Caco-2 (cell line): ENCODE data around the gene NIP7. TPM values are rescaled to one million over a fixed set of nuclear protein-coding genes. Genes with fewer than 3 reads are reported as not detected.

Experiments
- BruUV-seq: library from RNA; stranded (reverse); fragments of 400-500 nt; replicated peaks from 2 replicates; lab custom pipeline; 2021; lab: Mats Ljungman, UMichigan
- CTCF ChIA-PET: fragments of 300-600 bp; sonication (Branson Sonifier 250); formaldehyde crosslinking; loops from one replicate; lab custom pipeline; 2022; ENCODE audit warnings: antibody characterized with exemption; lab: Charles Lee
- POLR2A ChIA-PET: fragments of 300-600 bp; sonication (Branson Sonifier 250); formaldehyde crosslinking; loops from one replicate; lab custom pipeline; 2022; ENCODE audit warnings: antibody characterized with exemption; lab: Charles Lee
- DNase-seq, 2 experiments: peaks; one replicate each; pipeline versions ENCODE4 v3.0.0 to v3.0.0-alpha.2; 2020 to 2022
- H3K27me3 ChIP-seq: replicated peaks from 2 replicates; pipeline ENCODE4 v1.6.0; 2011; ENCODE audit warnings: low read length; ENCODE audit not compliant: control insufficient read depth, insufficient read depth
- H3K36me3 ChIP-seq: 2 replicates; pipeline ENCODE4 v1.5.1; 2011; ENCODE audit warnings: low read length; ENCODE audit not compliant: control insufficient read depth, insufficient read depth
- H3K4me1 ChIP-seq: fragments of 250-450 bp; sonication (Bioruptor Pico); 2 replicates; pipeline ENCODE4 v1.5.1; 2020; ENCODE audit warnings: mild to moderate bottlenecking
- H3K4me3 ChIP-seq: 2 replicates; pipeline ENCODE4 v1.5.1; 2011; ENCODE audit warnings: low read depth, mild to moderate bottlenecking, control low read depth, low read length
- H3K9me3 ChIP-seq: fragments of 250-450 bp; sonication (Bioruptor Pico); 2 replicates; pipeline ENCODE4 v1.5.1; 2020; ENCODE audit warnings: mild to moderate bottlenecking, moderate library complexity
- H3K27ac Mint-ChIP-seq: one replicate; pipeline ENCODE4 v1.8.0; 2022; ENCODE audit warnings: mixed read lengths; ENCODE audit not compliant: unreplicated experiment
- H3K27me3 Mint-ChIP-seq: one replicate; pipeline ENCODE4 v1.8.0; 2022; ENCODE audit warnings: mixed read lengths; ENCODE audit not compliant: insufficient read depth, unreplicated experiment
- H3K36me3 Mint-ChIP-seq: one replicate; pipeline ENCODE4 v1.8.0; 2022; ENCODE audit warnings: mild to moderate bottlenecking, mixed read lengths; ENCODE audit not compliant: insufficient read depth, unreplicated experiment
- H3K4me1 Mint-ChIP-seq: one replicate; pipeline ENCODE4 v1.8.0; 2022; ENCODE audit warnings: low read depth, mixed read lengths; ENCODE audit not compliant: unreplicated experiment
- H3K4me3 Mint-ChIP-seq: one replicate; pipeline ENCODE4 v1.8.0; 2022; ENCODE audit warnings: mild to moderate bottlenecking, moderate library complexity, mixed read lengths; ENCODE audit not compliant: unreplicated experiment
- H3K9me3 Mint-ChIP-seq: one replicate; pipeline ENCODE4 v1.8.0; 2022; ENCODE audit warnings: mixed read lengths; ENCODE audit not compliant: unreplicated experiment
- CTCF ChIP-seq, 2 experiments: fragments of 200-600 bp in 1 of 2; IDR thresholded peaks; 1 replicate in 1 of 2; 2 replicates in 1 of 2; pipeline versions ENCODE4 v1.5.1 to v1.8.0; 2011 to 2022; ENCODE audit warnings: antibody characterized with exemption in 1 of 2, control low read depth in 1 of 2, inconsistent platforms in 1 of 2, low read depth in 1 of 2, low read length in 1 of 2, mild to moderate bottlenecking in 1 of 2, moderate library complexity in 1 of 2; ENCODE audit not compliant: insufficient read depth in 1 of 2, severe bottlenecking in 1 of 2, unreplicated experiment in 1 of 2
- intact Hi-C: fragments of 100-400 bp; cut with micrococcal nuclease; formaldehyde crosslinking; loops from one replicate; pipeline ENCODE4 v1.10.0; 2022; ENCODE audit not compliant: unreplicated experiment
- total RNA-seq: library from RNA; stranded (reverse); gene quantifications from 2 replicates; pipeline ENCODE4 v1.2.3, GENCODE V29; 2022

NIP7 gene
- total RNA-seq, 1 experiment from 2014 or later, result 65.6 TPM

GRCh38 chr16:69313469-69313868 is 26.1 kb upstream of the NIP7 start:
- intact Hi-C loops, result no loop called here
- POLR2A ChIA-PET, result no interaction called here
- no peaks in the 10 kb centered on the region for H3K27me3 Mint-ChIP-seq
- H3K4me1 Mint-ChIP-seq, result peaks cover 5% of the 10 kb centered on the region
- H3K27ac Mint-ChIP-seq, result no peak overlapping the region
- no TSS peak for BruUV-seq
- no peak for TF ChIP-seq CTCF (IDR thresholded peaks at IDR 0.05; ENCODE audit: insufficient read depth in 1 of 2, low read depth in 1 of 2, low read length in 1 of 2, severe bottlenecking in 1 of 2, unreplicated experiment in 1 of 2)
- H3K9me3 ChIP-seq, result no peaks in the 10 kb centered on the region
- no peaks in the 10 kb centered on the region for H3K27me3 ChIP-seq
- H3K4me1 ChIP-seq, result peaks cover 9% of the 10 kb centered on the region; the same call in 1 of the 2 replicates
- H3K36me3 ChIP-seq, result peaks cover 1% of the 10 kb centered on the region; the same call in 1 of the 2 replicates
- H3K36me3 Mint-ChIP-seq, result peaks cover 83% of the 10 kb centered on the region
- DNase-seq, result no peak
- no peaks in the 10 kb centered on the region for H3K9me3 Mint-ChIP-seq
- CTCF ChIA-PET, result no interaction called here
- H3K4me3 ChIP-seq, result no peak overlapping the region
- peak overlapping the region; percentile 49 for H3K4me3 Mint-ChIP-seq

DNA sequence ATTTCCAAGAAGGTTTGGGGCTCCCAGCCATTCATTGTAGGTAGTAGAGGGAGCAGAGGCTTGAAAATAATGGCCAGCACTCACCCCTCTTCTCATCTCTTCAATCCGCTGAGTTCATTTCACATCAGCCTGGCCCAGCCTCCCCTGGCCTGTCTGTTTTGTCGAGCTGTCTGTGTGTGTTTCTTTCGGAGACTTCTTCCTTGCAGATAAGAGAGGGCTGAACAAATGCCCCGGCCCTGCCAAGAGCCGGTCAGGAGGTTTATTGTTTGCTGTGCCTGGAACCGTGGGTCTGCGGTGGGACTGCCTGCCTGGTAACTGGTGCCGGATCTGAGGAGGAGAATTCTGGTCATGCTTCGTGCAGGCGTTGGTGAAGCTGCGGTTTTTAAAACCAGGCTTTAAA is 25.0 kb upstream of the NIP7 start:
- DNase-seq, result no peak
- Histone ChIP-seq H3K4me3 (no peak overlapping the region), H3K27me3 (no peaks in the 10 kb centered on the region), H3K9me3 (no peaks in the 10 kb centered on the region), H3K36me3 (peaks cover 3% of the 10 kb centered on the region; the same call in 1 of the 2 replicates), H3K4me1 (peaks cover 9% of the 10 kb centered on the region; the same call in 1 of the 2 replicates)
- TF ChIP-seq CTCF (IDR thresholded peaks at IDR 0.05; ENCODE audit: insufficient read depth in 1 of 2, low read depth in 1 of 2, low read length in 1 of 2, severe bottlenecking in 1 of 2, unreplicated experiment in 1 of 2), result no peak
- no TSS peak for BruUV-seq
- H3K4me1 Mint-ChIP-seq, result peaks cover 5% of the 10 kb centered on the region
- ChIA-PET CTCF (no interaction called here), POLR2A (interaction anchor here (1.0 kb wide), 1 partner anchor 12 kb away, joined by 3 read pairs; no protein-coding TSS in a partner anchor)
- no peak overlapping the region for H3K27ac Mint-ChIP-seq
- no peaks in the 10 kb centered on the region for H3K27me3 Mint-ChIP-seq
- intact Hi-C loops, result no loop called here
- H3K9me3 Mint-ChIP-seq, result no peaks in the 10 kb centered on the region
- peaks cover 90% of the 10 kb centered on the region for H3K36me3 Mint-ChIP-seq
- H3K4me3 Mint-ChIP-seq, result no peak overlapping the region

DNA sequence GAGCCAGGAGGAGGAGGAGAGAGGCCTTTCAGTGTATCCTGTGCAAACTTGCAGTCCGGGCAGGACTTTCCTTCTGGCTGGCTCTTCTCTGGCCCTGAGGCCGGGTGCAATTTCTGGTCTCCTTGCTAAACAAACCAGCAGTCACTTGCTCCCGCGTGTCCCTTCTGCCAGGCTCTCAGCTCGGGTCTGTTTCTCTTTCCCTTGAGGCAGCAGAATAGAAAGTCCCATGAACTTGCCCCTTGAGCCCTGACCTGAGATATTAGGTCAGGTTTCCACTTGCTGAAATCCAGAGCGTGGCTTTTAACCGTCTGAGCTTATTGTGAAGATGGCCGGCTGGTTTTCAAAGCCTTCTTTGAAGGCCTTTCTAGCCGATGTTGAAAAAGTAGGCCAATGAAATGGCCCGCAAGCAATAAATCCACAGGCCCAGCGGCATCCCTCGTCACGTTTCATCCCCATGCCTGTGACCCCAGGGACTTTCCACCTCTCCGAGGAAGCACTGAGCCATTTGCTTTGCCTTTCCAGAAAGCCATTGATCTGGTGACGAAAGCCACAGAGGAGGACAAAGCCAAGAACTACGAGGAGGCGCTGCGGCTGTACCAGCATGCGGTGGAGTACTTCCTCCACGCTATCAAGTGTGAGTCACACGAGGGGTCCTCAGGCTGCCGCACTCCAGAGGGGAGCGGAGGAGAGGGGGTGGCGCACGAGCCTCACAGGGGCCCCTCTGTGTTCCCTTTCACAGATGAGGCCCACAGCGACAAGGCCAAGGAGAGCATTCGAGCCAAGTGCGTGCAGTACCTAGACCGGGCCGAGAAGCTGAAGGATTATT is 23.9 kb upstream of the NIP7 start:
- H3K27ac Mint-ChIP-seq, result no peak overlapping the region
- Histone ChIP-seq H3K4me1 (peaks cover 5% of the 10 kb centered on the region; the same call in 1 of the 2 replicates), H3K27me3 (no peaks in the 10 kb centered on the region), H3K36me3 (peaks cover 5% of the 10 kb centered on the region), H3K4me3 (no peak overlapping the region), H3K9me3 (no peaks in the 10 kb centered on the region)
- intact Hi-C loops, result no loop called here
- no peak overlapping the region for H3K4me3 Mint-ChIP-seq
- BruUV-seq, result no TSS peak
- TF ChIP-seq CTCF (IDR thresholded peaks at IDR 0.05; ENCODE audit: insufficient read depth in 1 of 2, low read depth in 1 of 2, low read length in 1 of 2, severe bottlenecking in 1 of 2, unreplicated experiment in 1 of 2), result no peak
- H3K4me1 Mint-ChIP-seq, result peaks cover 5% of the 10 kb centered on the region
- CTCF ChIA-PET, result no interaction called here
- DNase-seq, result peak in 1 of 2 experiments; percentile 29
- no peaks in the 10 kb centered on the region for H3K9me3 Mint-ChIP-seq
- POLR2A ChIA-PET, result interaction anchor here (0.5 to 1.0 kb wide), 3 partner anchors 11 to 368 kb away, joined by 3 to 4 read pairs (median 4); no protein-coding TSS in a partner anchor
- H3K36me3 Mint-ChIP-seq, result peaks cover 87% of the 10 kb centered on the region
- no peaks in the 10 kb centered on the region for H3K27me3 Mint-ChIP-seq
